Testis (tissue), 2 donors: ENCODE results near the gene STIM2.

Source experiments
- POLR2A ChIP-seq: fragments of 450-650 bp; IDR thresholded peaks from one replicate; pipeline ENCODE4 v1.6.1; 2017; ENCODE audit warnings: antibody characterized with exemption, mild to moderate bottlenecking, moderate library complexity
- TF ChIP-seq, protein P1 (sequence below), 3 experiments: fragments of 450-650 bp in 2 of 3; fragments of 200-600 bp in 1 of 3; sonication (generic) in 1 of 3; IDR thresholded peaks; one replicate each; pipeline ENCODE4 v1.5.1; 2016 to 2019; ENCODE audit warnings: antibody characterized with exemption in 3 of 3, mild to moderate bottlenecking in 2 of 3, moderate library complexity in 1 of 3

DNA sequence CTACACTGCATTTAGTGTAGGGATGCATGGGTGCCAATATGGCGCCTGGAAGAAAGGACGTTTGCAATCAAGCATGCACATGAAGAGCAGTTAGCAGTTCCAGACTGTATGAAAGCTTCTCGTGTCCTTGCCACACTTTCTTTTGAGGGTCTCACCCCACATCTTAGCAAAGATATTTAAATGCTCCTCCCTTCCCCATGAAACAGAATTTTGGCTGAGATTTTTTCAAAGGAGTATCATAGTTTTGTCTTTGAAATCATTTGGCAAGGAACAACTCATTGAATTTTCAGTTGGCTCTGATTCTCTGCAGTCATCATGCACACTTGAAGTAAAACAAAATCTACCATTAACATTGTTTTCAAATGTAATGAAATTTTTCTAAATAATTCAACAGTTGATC, 39.6 kb upstream of the STIM2 start:
- TF ChIP-seq, protein P1, sequence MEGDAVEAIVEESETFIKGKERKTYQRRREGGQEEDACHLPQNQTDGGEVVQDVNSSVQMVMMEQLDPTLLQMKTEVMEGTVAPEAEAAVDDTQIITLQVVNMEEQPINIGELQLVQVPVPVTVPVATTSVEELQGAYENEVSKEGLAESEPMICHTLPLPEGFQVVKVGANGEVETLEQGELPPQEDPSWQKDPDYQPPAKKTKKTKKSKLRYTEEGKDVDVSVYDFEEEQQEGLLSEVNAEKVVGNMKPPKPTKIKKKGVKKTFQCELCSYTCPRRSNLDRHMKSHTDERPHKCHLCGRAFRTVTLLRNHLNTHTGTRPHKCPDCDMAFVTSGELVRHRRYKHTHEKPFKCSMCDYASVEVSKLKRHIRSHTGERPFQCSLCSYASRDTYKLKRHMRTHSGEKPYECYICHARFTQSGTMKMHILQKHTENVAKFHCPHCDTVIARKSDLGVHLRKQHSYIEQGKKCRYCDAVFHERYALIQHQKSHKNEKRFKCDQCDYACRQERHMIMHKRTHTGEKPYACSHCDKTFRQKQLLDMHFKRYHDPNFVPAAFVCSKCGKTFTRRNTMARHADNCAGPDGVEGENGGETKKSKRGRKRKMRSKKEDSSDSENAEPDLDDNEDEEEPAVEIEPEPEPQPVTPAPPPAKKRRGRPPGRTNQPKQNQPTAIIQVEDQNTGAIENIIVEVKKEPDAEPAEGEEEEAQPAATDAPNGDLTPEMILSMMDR (IDR thresholded peaks at IDR 0.05), result no peak
- no peak for TF ChIP-seq POLR2A
